NCI-H446 treated with DMSO at 0.1 percent for 48 hours (cell line): ENCODE measurements around the gene BCAP31.

ENCODE experiments used
- DNase-seq: peaks from one replicate; lab custom pipeline; 2025; lab: John Stamatoyannopoulos, UW

BCAP31 gene

DNA sequence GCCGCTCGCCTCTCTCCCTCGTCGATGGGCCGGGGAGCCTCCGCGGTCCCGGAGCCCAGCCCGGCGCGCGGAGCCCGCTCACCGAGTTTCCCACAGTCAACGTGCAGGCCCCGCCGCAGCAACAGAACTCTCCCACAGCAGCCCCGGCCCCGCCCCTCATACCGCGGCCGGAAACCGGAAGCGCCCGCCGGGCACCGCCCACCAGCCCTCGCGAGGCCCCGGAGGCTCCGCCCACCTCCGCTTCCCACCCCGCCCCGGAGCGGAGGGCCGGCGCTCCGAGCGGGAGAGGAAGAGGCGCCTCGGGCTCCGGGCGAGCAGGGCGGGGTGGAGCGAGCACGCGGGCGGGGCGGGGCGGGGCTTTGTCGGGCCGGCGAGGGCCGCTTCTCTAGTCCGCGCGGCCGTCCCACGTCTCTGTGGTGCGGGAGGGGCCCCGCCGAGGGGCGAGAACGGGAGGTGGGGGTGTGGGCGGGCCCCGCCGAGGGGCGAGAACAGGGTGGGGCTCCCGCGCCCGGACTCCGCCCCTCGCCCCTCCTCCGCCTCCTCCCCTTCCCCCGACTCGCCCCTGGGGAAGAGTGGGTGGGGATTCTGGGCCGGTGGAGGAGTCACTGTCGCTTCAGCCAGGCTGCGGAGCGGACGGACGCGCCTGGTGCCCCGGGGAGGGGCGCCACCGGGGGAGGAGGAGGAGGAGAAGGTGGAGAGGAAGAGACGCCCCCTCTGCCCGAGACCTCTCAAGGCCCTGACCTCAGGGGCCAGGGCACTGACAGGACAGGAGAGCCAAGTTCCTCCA, at the start of gene BCAP31, which contains the start of gene ABCD1:
Gene BCAP31, minus strand, starts transcription at position 136 of the 787 bp plus-strand sequence. CDS start 1,143 bp downstream, outside the sequence.
Gene ABCD1, plus strand, starts transcription at position 605 of the 787 bp plus-strand sequence. CDS start 411 bp downstream, outside the sequence.
- peak; percentile 64 for DNase-seq

DNA sequence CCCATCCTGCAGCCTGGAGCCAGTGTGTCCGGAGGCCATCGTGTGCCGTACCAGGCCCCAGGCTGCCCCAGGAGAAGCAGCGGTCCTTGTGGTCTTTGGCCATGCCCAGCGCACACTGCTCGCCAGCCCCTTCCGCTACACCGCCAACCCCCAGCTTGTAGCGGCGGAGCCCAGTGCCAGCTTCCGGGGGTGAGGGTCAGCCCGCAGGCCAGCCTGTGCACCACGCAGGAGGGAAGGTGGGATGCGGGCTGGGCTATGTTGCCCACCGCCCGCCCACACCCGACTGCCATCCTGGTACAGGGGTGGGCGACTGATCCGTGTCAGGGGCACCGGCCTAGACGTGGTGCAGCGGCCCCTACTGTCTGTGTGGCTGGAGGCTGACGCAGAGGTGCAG, 49.0 kb upstream of the BCAP31 start:
- DNase-seq, result no peak

DNA sequence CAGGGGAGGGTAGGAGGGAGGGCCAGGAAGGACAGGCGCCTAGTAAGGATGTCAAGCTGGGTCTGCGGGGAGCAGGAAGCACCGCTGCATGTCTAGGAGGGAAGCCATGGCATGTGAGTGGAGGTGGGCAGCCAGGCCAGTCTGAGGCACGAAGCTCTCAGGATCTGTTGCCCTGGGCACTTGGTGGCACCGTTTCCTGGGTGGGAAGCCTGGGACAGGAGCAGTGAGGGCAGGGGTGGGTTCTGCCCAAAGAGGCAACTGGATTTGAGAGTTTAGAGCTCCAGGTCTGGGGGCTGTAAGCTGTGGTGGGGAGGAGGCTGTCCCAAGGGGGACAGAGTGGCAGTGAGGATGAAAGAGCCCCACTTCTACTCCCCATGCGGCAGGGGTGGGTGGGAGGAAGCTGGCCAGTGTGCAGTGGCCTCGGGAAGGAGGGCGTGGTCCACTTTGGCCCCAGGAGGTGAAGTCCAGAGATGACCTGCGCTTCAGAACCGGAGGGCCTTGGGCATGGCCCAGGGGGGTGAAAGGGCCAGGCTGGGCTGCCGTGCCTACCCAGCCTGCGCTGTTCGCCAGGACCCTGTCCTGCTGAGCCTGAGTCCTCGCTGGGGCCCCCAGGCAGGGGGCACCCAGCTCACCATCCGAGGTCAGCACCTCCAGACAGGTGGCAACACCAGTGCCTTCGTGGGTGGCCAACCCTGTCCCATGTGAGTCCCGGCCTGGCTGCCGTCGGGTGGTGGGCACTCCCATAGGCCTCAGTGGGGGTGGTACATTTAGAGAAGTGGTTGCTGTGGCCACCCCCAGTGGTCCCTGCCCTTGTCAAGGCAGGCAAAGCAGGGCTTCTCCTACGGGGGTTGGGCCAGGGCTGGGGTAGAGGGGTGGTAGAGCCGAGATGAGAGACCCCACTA, 48.4 kb upstream of the BCAP31 start:
- DNase-seq, result no peak

DNA sequence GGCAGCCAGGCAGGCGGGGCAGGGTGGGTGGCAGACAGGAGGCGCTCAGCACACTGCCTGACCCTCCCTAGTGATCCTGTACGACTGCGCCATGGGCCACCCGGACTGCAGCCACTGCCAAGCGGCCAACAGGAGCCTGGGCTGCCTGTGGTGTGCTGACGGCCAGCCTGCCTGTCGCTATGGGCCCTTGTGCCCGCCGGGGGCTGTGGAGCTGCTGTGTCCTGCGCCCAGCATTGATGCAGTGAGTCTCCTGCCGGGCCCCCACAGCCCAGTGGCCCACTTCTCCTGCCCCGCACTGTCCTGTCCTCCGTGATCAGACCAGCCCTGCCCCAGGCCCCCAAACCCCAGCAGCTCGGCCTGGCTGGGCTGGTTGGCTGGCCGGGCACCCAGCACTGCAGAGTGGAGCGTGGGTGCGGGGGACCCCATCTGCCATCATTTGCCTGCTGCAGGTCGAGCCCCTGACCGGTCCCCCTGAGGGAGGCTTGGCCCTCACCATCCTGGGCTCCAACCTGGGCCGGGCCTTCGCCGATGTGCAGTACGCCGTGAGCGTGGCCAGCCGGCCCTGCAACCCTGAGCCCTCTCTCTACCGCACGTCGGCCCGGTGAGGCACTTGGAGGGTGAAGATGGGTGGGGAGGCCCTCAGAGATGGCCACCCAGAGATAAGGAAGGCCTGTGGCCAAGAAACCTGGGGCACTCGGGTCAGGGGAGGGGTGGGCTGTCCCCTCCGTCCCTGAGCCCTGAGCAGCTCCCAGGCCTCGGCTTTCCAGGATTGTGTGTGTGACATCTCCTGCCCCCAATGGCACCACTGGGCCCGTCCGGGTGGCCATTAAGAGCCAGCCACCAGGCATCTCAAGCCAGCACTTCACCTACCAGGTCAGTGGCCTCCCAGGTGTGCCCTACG, 47.5 kb upstream of the BCAP31 start:
- no peak for DNase-seq

DNA sequence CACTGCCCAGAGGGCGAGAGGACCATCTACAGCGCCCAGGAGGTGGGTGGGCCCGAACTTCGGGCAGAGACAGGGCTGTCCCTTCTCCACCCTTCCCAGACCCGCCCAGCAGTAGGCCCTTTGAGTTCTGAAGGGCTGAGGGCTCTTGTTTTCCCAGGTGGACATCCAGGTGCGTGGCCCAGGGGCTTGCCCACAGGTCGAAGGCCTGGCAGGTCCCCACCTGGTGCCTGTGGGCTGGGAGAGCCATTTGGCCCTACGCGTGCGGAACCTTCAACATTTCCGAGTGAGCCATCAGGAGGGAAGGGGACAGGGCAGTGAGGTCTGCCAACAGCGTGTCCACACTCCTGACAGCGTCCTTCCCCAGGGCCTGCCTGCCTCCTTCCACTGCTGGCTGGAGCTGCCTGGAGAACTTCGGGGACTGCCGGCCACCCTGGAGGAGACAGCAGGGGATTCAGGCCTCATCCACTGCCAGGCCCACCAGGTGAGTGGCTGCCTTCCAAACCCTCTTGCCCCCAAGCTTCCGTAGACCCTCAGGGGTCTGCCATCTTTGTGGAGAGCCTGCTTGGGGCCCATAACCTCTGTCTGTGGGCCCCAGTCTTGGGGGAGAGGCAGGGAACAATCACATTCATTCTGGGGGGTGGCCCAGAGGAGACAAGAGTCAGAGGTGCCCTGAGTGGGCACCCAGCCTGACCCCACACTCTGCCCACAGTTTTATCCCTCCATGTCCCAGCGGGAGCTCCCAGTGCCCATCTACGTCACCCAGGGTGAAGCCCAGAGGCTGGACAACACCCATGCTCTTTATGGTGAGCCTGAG, 46.6 kb upstream of the BCAP31 start:
- no peak for DNase-seq

DNA sequence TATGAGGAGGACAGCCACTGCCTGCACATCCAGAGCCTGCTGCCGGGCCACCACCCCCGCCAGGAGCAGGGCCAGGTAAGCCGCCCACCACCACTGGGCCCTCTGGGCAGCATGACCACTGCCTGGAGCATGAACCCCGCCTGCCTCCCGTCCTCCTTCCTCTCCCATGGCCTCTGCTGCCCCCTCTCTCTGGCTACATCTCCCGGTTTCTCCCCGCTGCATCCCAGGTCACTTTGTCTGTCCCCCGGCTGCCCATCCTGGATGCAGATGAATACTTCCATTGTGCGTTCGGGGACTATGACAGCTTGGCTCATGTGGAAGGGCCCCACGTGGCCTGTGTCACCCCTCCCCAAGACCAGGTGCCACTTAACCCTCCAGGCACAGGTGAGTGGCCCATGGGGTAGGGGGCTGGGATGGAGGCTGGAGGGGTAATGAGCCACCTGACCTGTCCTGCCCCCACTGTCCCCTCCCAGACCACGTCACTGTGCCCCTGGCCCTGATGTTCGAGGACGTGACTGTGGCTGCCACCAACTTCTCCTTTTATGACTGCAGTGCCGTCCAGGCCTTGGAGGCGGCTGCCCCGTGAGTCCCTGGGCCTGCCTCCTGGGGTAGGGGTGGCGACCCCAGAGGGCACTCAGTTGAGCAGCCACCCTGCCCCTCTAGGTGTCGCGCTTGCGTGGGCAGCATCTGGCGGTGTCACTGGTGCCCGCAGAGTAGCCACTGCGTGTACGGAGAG, 45.8 kb upstream of the BCAP31 start:
- no peak for DNase-seq

DNA sequence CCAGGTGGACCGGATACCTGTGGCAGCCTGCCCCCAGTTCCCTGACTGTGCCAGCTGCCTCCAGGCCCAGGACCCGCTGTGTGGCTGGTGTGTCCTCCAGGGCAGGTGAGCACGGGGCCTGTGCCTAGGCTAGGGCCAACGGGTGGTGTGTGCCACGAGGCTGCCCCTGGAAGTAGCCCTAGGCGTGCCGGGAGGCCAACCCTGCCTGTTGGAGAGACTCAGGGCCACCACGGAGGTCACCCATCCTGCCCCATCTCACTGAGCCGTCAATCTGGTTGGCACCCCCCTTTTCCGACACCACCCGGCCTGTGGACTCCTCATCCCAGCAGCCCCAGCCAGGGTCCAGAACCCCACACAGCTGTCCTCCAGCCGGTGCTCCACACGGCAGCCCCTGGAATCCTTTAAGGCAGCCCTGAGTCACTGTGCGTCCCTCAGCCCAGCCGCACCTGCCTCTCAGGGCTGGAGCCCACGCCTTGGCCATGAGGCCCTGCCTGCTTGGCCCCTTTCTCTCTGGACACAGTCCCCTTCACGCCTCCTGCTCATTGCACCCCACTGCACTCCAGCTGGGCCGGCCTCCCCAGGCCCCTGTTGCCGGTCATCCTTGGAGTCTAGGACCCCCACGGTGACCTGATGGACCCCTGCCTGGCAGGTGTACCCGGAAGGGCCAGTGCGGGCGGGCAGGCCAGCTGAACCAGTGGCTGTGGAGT, 45.1 kb upstream of the BCAP31 start:
- DNase-seq, result no peak

DNA sequence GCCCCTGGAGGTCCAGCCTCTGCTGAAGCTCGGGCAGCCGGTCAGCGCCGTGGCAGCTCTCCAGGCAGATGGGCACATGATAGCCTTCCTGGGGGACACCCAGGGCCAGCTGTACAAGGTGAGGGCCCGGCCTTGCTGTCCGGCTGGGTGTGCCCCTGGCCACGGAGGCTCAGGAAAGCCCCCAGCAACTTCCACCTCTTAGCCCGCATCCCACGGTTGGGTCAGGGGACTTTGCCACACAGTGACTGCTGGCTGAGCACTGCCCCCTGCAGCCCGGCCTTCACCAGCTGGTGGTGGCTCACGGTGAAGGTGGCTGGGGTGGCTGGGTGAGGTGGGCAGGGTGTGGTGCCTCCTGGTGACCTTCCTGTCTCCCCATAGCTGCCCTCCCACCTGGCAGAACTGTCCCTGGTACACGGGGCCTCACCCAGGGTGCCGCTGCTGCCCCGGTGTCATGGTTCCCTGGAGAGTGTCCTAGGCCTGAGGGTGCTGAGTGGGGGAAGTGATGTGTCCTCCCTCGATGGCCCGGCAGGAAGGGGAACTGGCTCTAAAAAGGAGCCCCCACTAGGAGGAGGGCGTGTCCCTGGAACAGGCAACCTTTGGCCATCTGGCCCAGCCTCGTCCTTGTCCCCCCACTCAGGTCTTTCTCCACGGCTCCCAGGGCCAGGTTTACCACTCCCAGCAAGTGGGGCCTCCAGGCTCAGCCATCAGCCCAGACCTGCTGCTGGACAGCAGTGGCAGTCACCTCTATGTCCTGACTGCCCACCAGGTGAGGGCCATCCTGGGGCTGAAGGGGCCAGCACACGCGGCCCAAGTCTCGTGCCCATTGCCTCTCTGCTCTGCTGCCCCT, 44.3 kb upstream of the BCAP31 start:
- DNase-seq, result no peak

DNA sequence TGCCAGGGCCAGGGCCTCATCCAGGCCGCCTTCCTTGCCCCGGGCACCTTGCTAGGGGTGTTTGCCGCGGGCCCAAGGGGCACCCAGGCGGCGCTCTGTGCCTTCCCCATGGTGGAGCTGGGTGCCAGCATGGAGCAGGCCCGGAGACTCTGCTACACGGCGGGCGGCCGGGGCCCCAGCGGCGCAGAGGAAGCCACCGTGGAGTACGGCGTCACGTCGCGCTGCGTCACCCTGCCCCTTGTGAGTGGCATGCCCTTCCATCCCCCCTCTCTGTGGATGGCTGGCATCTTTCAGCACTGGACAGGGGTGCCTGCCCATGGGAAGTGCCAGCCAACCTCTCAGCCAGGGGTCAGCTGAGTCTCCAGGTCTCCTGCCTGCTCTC, 43.5 kb upstream of the BCAP31 start:
- DNase-seq, result no peak

DNA sequence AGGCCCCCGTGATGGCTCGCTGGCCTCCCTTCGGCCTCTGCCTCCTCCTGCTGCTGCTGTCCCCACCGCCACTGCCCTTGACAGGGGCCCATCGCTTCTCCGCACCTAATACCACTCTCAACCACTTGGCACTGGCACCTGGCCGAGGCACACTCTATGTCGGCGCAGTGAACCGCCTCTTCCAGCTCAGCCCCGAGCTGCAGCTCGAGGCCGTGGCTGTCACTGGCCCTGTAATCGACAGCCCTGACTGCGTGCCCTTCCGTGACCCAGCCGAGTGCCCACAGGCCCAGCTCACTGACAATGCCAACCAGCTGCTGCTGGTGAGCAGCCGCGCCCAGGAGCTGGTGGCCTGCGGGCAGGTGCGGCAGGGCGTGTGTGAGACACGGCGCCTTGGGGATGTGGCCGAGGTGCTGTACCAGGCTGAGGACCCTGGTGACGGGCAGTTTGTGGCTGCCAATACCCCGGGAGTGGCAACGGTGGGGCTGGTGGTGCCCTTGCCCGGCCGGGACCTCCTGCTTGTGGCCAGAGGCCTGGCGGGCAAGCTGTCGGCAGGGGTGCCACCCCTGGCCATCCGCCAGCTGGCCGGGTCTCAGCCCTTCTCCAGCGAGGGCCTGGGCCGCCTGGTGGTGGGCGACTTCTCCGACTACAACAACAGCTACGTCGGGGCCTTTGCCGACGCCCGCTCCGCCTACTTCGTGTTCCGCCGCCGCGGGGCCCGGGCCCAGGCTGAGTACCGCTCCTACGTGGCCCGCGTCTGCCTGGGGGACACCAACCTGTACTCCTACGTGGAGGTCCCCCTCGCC, 42.9 kb upstream of the BCAP31 start:
- no peak for DNase-seq

DNA sequence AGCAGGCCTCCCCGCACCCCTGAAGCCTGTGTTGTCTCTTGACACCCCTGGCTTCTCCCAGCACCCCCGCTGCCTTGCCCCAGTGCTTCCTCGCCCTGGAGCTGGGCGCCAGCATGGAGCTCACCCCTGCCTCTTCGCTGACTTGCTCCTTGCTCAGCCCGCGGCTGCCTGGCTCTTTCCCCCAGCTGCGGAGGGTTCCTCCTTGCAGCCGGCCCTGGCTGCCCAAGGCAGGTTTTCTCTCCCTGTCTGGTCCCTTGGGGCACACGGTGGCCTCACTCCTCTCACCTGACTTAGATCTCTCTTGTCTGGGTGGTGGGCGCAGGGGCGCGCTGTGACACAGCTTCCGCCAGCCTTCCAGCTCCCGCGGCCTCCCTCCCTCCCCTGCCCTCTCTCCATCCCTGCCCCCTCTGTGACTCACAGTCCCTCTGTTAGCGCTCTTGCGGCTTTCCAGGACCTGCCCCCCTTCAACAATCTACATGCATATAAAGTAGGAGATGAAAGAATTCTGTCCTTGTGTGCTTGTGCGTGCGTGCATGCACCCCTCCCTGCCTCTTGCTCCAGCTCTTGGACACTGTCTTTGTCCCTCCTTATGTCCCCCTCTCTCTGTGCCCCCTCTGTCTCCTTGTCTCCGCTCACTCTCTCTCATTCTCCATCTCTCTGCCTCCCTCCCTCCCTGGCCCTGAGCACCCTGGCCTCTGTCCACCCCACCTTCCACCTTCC, 42.1 kb upstream of the BCAP31 start:
- no peak for DNase-seq

DNA sequence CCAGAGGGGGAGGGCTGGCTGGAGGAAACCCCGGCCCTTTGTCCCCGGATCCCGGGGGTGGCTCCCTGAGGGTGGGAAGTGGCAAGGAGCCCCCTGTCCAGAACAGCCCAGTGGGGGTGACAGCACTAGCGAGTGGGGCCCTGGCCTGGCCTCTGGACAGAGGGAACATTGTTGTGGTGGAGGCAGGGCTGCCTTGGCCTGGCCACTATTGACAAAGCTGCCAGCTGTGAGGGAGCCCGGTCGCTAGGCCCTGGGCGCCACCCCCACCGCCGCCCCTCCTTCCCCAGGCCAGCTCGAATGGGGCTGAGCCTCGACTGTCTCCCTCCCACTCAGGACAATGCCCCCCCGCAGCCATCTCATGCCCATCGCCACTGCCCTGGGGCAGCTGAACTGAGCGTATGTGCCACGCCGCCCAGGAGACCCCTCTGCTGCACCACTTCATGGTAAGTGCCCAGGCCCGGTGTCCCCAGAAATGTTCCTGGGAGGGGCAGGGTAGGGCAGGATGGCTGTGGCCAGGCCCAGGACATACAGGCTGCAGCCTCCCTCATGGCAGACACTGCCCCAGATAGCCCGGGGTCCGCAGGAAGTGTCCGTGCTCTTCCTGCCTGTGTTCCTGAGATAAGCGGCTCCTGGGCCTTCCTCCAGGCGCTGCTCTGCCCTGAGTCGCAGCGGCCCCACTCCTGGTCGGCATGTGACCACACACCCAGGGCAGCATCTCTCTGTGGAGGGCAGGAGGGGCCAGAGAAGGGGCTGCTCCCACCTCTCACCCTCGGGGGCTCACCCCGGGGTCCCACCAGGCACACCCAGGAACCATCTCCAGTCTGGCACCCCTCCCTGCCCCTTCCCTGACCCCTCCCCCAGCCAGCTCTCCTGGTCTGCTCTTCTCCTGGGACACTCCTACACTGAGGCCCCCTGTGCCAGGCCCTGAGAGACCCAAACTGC, 41.2 kb upstream of the BCAP31 start:
- DNase-seq, result no peak

DNA sequence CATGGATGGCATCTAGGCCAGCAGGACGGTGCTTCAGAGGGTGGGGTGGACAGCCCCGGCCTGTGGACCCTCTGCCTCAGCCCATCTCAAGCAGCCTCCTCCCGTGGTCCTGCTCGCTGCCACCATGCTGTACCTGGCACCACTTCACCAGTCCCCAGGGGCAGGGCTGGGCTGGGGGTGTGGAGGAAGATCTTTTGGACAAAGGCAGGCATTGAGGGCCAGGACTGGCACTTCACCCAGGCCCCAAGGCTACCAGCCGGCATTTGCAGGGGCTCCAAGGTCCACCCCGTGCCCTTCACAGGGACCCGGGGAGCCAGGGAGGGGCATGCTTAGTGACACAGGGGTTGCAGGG, 40.6 kb upstream of the BCAP31 start:
- DNase-seq, result no peak

DNA sequence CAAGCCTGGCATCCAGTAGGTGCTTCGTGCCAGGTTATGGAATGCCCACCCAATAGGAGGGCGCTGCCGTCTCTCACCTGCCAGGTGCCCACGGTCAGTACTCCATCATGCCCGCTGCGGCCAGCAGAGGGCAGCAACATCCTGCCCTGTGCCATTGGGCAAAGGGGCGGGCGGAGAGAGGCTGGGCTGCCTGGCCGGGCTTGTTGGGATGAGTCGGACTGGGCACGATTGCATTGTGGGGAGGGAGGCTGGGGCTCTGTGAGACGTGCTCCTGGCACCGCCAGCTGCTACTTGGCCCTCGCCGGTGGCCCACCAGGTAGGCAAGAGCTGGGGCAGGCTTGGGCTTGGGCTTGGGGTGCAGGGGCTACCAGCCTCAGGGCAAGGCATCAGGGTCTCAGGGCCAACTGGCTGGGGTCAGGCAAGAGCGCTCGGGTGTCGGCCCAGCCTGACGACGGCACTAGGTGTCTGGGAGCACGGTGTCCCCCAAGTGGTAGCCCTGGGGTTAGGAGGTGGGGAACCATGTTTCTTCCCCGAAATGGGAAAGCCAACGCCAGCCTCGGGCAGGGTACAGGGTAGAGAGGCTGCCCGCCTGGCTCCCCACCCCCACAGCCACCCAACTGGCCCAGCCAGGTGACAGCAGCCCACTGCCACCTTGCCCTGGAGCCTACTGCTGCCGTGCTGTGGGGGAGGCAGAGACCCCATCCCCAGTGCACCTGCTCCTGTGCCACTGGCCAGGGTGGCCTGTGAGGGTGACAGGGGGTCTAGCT, 40.0 kb upstream of the BCAP31 start, which contains the start of gene PLXNB3:
Gene PLXNB3, plus strand, starts transcription at position 261 of the 767 bp plus-strand sequence. CDS start 1,287 bp downstream, outside the sequence.
- peak; percentile 52 for DNase-seq

DNA sequence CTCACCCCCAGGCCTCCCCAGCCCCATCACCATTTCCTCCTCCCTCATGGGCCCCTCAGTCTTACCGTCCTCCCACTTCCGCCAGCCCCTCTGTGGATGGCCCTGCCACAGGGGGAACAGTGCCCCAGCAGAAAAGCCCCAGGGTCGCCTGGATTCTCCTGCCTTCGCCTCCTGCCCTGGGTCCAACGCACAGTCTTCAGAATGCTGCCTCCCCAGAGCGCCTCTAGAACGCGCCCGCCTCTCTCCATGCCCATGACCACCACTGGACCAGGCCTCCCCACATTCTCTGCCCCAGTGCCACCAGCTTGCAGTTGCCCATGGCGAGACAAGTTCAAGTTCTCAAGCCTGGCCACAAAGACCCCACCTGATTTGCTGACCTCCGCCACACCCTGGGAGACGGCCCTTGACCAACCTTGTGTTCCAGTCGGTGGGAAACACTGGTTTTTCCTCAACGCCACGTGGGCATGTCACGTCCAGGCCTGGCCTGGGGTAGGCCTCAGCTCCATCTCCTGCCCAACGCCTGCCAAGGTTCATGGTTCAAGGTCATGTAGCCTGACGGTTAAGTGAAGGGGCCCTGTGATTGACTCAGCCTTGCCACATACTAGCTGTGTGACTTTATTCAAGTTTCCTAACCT, 39.2 kb upstream of the BCAP31 start:
- no peak for DNase-seq
